Spinal cord (tissue), 10 donors: ENCODE data around the gene THSD4. TPM values are rescaled to one million over a fixed set of nuclear protein-coding genes. Genes with fewer than 3 reads are reported as not detected.
"Not testable (repeated sequence)": the region's sequence is repeated elsewhere in the genome, so short reads cannot be mapped to it uniquely, and the experiment has no call there.

ENCODE experiments used
- DNase-seq, 6 donors: peaks; one replicate each; pipeline versions ENCODE4 v3.0.0 to v3.0.0-alpha.2; 2013 to 2015; ENCODE audit warnings: low spot score in 6 of 6, low read depth in 4 of 6
- H3K27ac ChIP-seq: one replicate; pipeline ENCODE4 v1.5.1; 2013; ENCODE audit warnings: low read depth, low read length, control low read depth
- H3K27me3 ChIP-seq: one replicate; pipeline ENCODE4 v1.6.1; 2013; ENCODE audit warnings: low read length; ENCODE audit not compliant: control insufficient read depth, insufficient read depth
- H3K36me3 ChIP-seq: one replicate; pipeline ENCODE4 v1.6.1; 2013; ENCODE audit warnings: low read length; ENCODE audit not compliant: control insufficient read depth, insufficient read depth
- H3K4me1 ChIP-seq: one replicate; pipeline ENCODE4 v1.6.1; 2013; ENCODE audit warnings: low read length; ENCODE audit not compliant: control insufficient read depth, insufficient read depth
- H3K4me3 ChIP-seq: one replicate; pipeline ENCODE4 v1.5.1; 2013; ENCODE audit warnings: low read depth, low read length, control low read depth
- H3K9me3 ChIP-seq: one replicate; pipeline ENCODE4 v1.6.1; 2013; ENCODE audit warnings: low read length; ENCODE audit not compliant: control insufficient read depth, insufficient read depth
- WGBS: methylation state at CpG from one replicate; pipeline ENCODE4 v1.1.5; 2013; ENCODE audit warnings: missing lambda C conversion rate; ENCODE audit not compliant: insufficient coverage; 5-methylcytosine and 5-hydroxymethylcytosine counted together
- polyA plus RNA-seq, 2 donors: library from polyadenylated mRNA; unstranded; fragments of 120-200 nt; gene quantifications; one replicate each; pipeline ENCODE4 v1.2.1, GENCODE V29; 2013; ENCODE audit not compliant: insufficient read length in 2 of 2
- total RNA-seq, 2 donors: library from RNA; depleted of rRNA in 1 of 2; stranded (reverse); fragments of 120-200 nt in 1 of 2; fragments of >200 nt in 1 of 2; gene quantifications; one replicate each; pipeline versions ENCODE4 v1.2.3 to v1.2.4, GENCODE V29; 2013 to 2014
- donor health status: healthy.

Gene THSD4
- total and polyA plus RNA-seq, 4 donors: 18.2 to 127 (median 63.2) TPM

DNA sequence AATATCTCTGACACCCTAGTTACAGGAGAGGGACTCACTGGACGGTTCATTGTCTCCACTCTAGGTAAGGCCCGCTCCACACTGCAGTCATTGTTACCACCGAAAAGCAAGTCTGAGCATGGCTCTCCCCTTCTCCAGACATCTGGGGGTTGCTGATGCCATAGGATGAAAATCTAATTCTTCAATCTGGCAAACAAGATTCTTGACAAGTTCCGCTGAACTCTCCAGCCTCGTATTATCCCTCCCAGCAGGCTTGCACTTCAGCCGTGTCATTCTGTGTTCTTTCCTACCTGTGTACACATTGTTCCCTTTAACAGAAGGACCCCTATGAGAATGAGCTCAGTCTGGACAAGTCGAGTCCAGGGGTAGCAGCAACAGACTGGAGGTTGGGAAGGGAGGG is 542.8 kb downstream of the THSD4 start:
- 78% methylated on average over 5 of the region's 7 CpGs for WGBS
- no peak overlapping the region for H3K27ac ChIP-seq
- H3K27me3 ChIP-seq: no peaks in the 10 kb centered on the region
- no peak overlapping the region for H3K4me3 ChIP-seq
- no peaks in the 10 kb centered on the region for H3K4me1 ChIP-seq
- H3K9me3 ChIP-seq: no peaks in the 10 kb centered on the region
- no peaks in the 10 kb centered on the region for H3K36me3 ChIP-seq
- DNase-seq: no peak

DNA sequence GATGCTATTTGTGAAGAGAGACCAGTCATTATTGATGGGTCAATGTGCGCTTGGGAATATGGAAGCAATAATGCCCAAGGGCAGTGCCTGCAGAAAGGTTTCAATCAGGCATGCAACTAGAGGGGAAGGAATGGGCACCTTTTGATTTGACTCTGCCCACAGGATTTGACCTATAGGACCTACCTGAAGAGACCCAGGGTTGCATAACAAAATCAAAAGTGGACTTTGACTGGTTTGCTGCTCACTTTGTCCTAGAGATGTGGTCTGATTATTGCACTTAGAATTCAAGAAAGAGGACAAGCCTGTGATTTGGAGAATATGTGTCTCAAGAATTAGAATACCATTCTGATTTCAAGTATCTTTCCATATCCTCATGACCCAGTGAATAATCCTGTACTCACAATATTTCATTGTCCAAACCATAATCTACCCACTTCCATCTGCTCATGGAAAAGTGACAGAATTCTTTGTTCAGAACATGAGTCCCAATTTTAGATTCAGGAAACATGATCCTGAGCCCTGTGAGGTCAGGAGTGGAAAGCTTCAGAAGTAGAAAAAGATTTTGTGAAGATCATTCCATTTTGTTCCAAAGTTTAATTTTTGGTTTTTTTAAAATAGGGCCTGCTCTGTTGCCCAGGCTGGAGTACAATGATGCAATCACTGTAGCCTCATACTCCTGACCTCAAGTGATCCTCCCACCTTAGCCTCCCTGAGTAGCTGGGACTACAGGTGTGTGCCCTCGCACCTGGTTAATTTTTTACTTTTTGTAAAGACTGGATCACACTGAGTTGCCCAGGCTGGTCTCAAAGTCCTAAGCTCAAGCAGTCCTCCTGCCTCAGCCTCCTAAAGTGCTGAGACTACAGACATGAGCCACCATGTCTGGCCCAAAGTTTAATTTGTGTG is 543.8 kb downstream of the THSD4 start:
- no peaks in the 10 kb centered on the region for H3K27me3 ChIP-seq
- 97% methylated on average over 2 of the region's 2 CpGs for WGBS
- H3K9me3 ChIP-seq: no peaks in the 10 kb centered on the region
- H3K4me3 ChIP-seq: no peak overlapping the region
- no peak for DNase-seq
- H3K4me1 ChIP-seq: no peaks in the 10 kb centered on the region
- no peak overlapping the region for H3K27ac ChIP-seq
- H3K36me3 ChIP-seq: no peaks in the 10 kb centered on the region

DNA sequence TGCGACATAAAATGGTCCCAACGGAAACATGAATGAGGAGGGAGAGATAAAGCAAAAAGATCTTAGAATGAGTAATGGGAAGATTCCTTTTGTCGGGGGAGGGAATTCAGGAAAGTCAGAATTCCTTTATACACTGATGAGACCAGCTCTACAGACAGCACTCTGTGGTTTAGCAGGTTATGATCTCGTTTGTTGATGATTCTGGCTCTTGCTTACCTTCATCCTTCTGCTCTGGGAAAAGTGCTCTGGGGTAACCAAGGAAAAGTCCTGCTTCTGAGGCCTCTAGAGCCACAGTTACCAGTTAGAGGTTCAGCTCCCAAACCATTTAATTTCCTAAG is 544.4 kb downstream of the THSD4 start:
- no peaks in the 10 kb centered on the region for H3K27me3 ChIP-seq
- DNase-seq: no peak
- no peaks in the 10 kb centered on the region for H3K4me1 ChIP-seq
- no peaks in the 10 kb centered on the region for H3K9me3 ChIP-seq
- 85% methylated on average over 4 of the region's 4 CpGs for WGBS
- no peak overlapping the region for H3K27ac ChIP-seq
- no peak overlapping the region for H3K4me3 ChIP-seq
- no peaks in the 10 kb centered on the region for H3K36me3 ChIP-seq

DNA sequence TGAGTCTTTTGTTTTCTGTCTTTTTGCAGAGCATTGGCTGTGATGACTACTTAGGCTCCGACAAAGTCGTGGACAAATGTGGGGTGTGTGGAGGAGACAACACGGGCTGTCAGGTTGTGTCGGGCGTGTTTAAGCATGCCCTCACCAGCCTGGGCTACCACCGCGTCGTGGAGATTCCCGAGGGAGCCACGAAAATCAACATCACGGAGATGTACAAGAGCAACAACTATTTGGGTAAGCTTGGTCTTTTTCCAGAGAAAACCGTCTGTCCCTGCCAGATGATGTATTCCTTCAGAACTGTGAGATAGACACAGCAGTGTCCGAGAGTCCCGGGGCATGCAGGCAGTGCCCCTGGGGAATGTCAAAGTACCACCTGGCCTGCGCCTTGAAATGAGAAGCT is 545.2 kb downstream of the THSD4 start:
- no peaks in the 10 kb centered on the region for H3K36me3 ChIP-seq
- no peak overlapping the region for H3K27ac ChIP-seq
- H3K27me3 ChIP-seq: no peaks in the 10 kb centered on the region
- H3K4me1 ChIP-seq: no peaks in the 10 kb centered on the region
- 64% methylated on average over 12 of the region's 15 CpGs for WGBS
- H3K9me3 ChIP-seq: no peaks in the 10 kb centered on the region
- peak in 1 of 6 donors; percentile 23 for DNase-seq
- no peak overlapping the region for H3K4me3 ChIP-seq

DNA sequence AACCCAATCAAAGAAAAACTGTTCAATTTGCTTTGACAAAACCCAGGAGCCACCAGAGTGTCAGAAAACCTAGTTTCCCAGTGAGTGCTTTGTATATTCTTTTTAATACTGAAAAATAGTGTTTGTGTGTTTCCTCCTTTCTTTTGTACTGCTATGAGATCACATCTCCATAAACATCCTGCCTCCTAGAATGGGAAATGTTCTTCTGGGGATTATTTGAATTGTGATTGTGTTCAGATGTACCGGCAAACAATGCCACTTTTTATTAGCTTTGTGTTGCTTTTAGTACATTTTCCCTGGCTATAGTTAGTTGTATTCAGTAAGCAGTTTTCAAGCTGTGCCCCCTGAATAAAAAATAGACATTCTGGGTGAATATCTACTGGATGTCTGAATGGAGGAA is 547.0 kb downstream of the THSD4 start:
- no peaks in the 10 kb centered on the region for H3K4me1 ChIP-seq
- no peak overlapping the region for H3K27ac ChIP-seq
- WGBS: no CpG with 5 or more reads among the region's 1 CpG

DNA sequence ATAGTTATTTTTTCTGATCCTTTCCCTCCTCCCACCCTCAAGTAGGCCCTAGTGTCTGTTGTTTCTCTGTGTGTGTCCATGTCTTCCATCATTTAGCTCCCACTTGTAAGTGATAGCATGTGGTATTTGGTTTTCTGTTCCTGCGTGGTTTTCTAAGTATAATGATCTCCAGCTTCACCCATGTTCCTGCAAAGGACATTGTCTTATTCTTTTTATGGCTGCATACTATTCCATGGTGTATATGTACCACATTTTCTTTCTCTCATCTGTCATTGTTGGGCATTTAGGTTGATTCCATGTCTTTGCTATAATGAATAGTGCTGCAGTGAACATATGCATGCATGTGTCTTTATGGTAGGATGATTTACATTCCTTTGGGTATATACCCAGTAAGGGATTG is 549.4 kb downstream of the THSD4 start:
- no peak overlapping the region for H3K4me3 ChIP-seq
- no peaks in the 10 kb centered on the region for H3K9me3 ChIP-seq
- no peak overlapping the region for H3K27ac ChIP-seq
- no peaks in the 10 kb centered on the region for H3K27me3 ChIP-seq
- no CpG with 5 or more reads among the region's 1 CpG for WGBS
- no peaks in the 10 kb centered on the region for H3K36me3 ChIP-seq
- DNase-seq: no peak
- no peaks in the 10 kb centered on the region for H3K4me1 ChIP-seq

More for the DNA sequence above, 547.0 kb downstream of the THSD4 start:
- no peaks in the 10 kb centered on the region for H3K36me3 ChIP-seq
- no peak for DNase-seq
- H3K9me3 ChIP-seq: no peaks in the 10 kb centered on the region
- no peaks in the 10 kb centered on the region for H3K27me3 ChIP-seq
- no peak overlapping the region for H3K4me3 ChIP-seq

DNA sequence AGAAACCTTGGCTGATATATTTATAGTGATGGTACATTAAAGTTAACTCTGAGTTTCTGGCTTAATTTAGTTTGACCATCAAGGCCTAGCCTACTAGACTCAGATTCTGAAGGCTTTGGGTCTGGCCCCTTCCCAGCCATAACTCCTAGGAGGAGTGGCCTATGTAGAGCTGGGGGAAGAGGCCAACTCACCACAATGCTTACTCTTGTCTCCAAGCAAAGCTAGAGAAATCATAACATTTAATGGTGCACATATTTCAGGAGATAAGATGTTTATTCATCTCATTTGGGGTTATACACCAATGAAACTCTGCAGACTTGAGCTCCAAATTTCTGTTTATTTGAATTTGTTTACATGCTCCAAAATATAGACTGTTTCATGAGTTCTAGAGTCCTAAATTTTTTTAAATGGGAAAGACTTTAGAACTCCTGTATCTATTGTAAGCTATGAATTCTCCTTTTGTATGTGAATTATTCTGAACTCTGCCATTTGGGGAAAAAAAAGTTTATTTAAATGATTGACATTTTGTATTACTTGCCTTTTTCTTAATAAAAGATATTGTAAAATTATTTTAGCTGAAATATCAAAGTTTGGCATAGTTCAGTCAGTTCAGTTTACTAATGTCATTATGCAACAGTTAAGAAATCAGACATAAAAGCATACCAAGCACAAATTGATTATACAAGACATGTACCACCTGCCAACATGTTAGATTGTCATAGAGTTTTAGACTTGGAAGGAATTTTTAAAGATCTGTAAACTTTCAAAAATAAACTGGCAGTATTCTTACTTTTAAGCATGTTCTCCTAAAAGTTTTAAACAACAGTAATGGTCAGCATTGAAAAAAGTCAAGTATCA is 551.7 kb downstream of the THSD4 start:
- Histone ChIP-seq H3K36me3 (no peaks in the 10 kb centered on the region), H3K27ac (no peak overlapping the region), H3K9me3 (no peaks in the 10 kb centered on the region), H3K4me1 (no peaks in the 10 kb centered on the region), H3K4me3 (no peak overlapping the region), H3K27me3 (no peaks in the 10 kb centered on the region)
- DNase-seq: no peak

DNA sequence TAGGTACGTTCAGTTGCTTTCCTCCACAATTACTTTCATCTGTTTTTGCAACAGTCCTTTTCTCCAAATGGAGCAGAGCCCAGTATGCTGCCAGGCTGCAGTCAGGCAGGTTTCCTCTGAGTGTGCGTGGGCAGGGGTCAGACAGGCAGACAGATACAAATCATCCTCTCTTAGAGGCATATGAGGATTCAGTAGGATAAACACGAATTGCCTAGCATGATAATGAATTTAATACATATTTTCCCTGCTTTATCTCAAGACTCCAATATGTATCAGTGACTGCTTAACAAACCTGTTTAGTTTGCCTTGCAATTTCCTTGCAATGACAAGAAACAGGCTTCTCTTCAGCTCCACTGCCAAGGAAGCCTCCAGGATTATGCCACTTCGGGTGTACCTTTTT is 554.4 kb downstream of the THSD4 start:
- Histone ChIP-seq H3K36me3 (no peaks in the 10 kb centered on the region), H3K4me1 (no peaks in the 10 kb centered on the region), H3K27ac (no peak overlapping the region), H3K27me3 (no peaks in the 10 kb centered on the region), H3K9me3 (no peaks in the 10 kb centered on the region), H3K4me3 (no peak overlapping the region)
- DNase-seq: no peak
- no CpG with 5 or more reads among the region's 4 CpGs for WGBS

DNA sequence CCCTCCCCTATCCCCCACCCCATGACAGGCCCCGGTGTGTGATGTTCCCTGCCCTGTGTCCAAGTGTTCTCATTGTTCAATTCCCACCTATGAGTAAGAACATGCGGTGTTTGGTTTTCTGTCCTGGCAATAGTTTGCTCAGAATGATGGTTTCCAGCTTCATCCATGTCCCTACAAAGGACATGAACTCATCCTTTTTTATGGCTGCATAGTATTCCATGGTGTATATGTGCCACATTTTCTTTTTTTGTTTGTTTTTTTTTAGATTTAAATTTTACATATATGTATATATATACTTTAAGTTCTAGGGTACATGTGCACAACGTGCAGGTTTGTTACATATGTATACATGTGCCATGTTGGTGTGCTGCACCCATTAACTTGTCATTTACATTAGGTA is 555.0 kb downstream of the THSD4 start:
- not testable (repeated sequence) for H3K27me3 ChIP-seq, DNase-seq, H3K27ac ChIP-seq, H3K4me1 ChIP-seq, H3K9me3 ChIP-seq, H3K36me3 ChIP-seq, H3K4me3 ChIP-seq
- no CpG with 5 or more reads among the region's 3 CpGs for WGBS

DNA sequence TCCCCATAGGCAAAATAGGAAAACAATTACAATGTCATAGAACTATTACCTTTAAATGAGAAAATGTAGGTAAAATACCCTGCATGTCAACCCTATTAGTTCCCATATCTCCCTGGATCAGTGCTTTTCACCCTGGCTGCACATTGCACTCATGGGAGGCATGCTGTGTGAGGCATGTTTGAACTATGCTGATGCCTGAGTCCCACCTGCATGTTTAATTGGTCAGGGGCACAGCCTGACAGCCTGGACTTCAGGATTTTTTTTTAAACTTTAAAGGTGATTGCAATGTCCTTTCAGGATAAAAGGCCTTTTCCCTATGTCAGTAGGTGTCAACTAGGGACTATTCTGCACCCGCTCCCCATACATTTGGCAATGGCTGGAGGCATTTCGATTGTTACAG is 559.1 kb downstream of the THSD4 start:
- Histone ChIP-seq H3K9me3 (no peaks in the 10 kb centered on the region), H3K4me3 (no peak overlapping the region), H3K27me3 (no peaks in the 10 kb centered on the region), H3K4me1 (no peaks in the 10 kb centered on the region), H3K27ac (no peak overlapping the region), H3K36me3 (no peaks in the 10 kb centered on the region)
- DNase-seq: no peak
- WGBS: 100% methylated on average over 1 of the region's 2 CpGs
